ENCODE measurements around the gene AIFM2.

- TF ChIP-seq EZH2 (IDR thresholded peaks at IDR 0.05) (no peak), POLR2AphosphoS5 (IDR thresholded peaks at IDR 0.05; ENCODE audit: borderline replicate concordance, low read depth, low read length) (no peak)
Observed at GRCh38 chr10:70064486-70064885, 68.1 kb downstream of the AIFM2 start.
